ENCODE results near the gene SPEM3.

The SPEM3 gene

DNA sequence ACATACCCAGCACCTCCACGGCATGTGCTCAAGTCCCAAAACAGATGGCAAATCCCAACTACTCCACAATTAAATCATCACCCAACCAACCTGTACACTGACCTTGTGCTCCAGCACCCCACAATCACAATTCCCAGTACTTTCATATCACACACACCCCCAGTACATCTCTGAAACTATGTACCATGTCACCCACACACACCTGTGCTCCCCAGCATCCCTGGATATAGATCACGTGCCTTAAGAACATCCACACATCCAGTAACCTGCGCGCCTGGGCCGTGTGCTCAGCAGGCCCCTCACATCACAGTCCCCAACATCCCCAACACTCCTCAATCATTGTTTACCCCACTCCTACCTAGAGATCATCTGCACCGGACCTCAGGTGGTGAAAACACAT, 18.9 kb upstream of the SPEM3 start:
- no peak overlapping the region for H3K27ac ChIP-seq
- no peak for TF ChIP-seq ZFX (IDR thresholded peaks at IDR 0.05; ENCODE audit: borderline replicate concordance)
- TF ChIP-seq, protein P1, sequence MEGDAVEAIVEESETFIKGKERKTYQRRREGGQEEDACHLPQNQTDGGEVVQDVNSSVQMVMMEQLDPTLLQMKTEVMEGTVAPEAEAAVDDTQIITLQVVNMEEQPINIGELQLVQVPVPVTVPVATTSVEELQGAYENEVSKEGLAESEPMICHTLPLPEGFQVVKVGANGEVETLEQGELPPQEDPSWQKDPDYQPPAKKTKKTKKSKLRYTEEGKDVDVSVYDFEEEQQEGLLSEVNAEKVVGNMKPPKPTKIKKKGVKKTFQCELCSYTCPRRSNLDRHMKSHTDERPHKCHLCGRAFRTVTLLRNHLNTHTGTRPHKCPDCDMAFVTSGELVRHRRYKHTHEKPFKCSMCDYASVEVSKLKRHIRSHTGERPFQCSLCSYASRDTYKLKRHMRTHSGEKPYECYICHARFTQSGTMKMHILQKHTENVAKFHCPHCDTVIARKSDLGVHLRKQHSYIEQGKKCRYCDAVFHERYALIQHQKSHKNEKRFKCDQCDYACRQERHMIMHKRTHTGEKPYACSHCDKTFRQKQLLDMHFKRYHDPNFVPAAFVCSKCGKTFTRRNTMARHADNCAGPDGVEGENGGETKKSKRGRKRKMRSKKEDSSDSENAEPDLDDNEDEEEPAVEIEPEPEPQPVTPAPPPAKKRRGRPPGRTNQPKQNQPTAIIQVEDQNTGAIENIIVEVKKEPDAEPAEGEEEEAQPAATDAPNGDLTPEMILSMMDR (IDR thresholded peaks at IDR 0.05): no peak

DNA sequence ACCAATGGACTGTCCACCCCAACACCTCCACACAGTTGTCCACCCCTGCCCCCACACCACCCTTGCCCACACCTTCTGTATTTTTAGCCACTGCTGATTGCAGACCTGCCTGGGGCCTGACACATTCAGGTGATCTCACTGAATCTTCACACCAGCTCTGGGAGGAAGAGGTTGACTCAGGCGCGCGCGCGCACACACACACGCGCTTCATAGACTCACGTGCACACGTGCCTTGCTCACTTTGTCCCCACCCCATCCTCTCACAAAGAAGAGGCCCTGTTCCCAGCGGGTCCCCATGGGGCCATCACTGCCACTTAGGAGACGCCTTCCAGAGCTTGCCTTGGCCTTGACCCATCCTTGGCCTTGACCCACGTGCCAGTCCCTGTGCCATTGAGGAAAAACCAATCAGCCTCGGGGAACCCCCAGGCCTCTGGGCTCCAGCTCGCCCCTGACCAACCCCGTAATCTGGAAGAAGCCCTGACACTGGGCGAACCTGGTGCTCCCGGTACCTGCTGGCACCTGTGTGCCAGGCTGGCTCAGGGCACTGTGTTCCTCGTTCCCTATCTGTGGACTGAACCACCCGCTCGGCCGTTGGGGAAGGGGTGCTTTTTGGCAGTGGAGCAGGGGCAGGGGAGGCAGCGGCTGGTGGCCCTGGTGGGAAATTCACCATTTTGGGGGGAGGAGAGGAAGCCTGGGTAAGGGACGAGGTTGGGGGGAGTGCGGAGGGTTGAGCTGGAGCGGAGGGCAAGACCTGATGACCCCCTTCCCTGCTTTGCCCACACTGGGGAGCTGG, 17.8 kb upstream of the SPEM3 start:
- no peak overlapping the region for H3K27ac ChIP-seq
- TF ChIP-seq, protein P1 (IDR thresholded peaks at IDR 0.05): no peak
- TF ChIP-seq ZFX (IDR thresholded peaks at IDR 0.05; ENCODE audit: borderline replicate concordance): no peak

- TF ChIP-seq ZFX (IDR thresholded peaks at IDR 0.05; ENCODE audit: borderline replicate concordance): no peak
- TF ChIP-seq, protein P1 (IDR thresholded peaks at IDR 0.05): no peak
- H3K27ac ChIP-seq: no peak overlapping the region
Measured at GRCh38 chr17:7411427-7411750, 17.3 kb upstream of the SPEM3 start.

DNA sequence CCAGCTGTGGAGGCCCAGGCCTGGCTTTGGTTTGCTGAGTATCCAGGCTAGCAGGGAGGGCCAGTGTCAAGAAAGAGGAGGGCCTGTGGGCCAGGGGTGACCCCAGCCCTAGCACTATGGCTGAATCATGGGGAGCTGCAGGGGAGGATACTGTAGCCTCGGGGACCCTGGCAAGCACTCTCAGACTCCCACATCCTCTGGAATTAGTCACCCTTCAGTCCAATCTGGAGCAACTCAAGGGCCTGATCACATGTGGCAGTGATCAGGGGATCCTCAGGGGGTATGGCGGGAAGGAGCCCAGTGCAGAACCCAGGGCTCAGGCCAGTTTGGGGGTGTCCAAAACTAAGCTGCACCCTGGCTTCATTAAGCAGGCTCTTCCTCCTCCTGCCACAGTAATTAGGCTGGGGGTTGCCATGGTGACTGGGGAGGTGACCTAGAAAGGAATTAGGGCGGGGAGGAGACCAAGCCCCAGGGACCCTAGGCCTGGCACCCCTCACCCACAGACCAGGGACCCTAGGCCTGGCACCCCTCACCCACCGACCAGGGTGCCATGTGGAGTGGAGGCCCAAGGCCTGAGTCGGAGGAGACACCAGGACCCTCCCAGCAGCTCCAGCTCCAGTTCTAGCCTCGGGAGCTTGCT, 15.2 kb upstream of the SPEM3 start:
- TF ChIP-seq, protein P1 (IDR thresholded peaks at IDR 0.05): no peak
- no peak for TF ChIP-seq ZFX (IDR thresholded peaks at IDR 0.05; ENCODE audit: borderline replicate concordance)
- no peak overlapping the region for H3K27ac ChIP-seq

DNA sequence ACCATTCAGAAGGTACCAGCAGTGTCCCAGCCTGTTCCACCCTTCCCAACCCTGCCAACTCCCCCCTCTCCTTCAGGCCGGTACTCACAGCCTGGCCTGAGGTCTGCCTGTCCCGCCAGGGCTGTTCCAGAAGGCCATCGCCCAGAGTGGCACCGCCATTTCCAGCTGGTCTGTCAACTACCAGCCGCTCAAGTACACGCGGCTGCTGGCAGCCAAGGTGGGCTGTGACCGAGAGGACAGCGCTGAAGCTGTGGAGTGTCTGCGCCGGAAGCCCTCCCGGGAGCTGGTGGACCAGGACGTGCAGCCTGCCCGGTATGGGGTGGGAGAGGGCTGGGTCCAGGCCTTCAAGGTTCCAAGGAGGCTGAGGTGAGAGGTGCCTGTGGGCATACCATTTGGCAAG, 13.8 kb upstream of the SPEM3 start:
- no peak for TF ChIP-seq ZFX (IDR thresholded peaks at IDR 0.05; ENCODE audit: borderline replicate concordance)
- TF ChIP-seq, protein P1 (IDR thresholded peaks at IDR 0.05): no peak
- no peak overlapping the region for H3K27ac ChIP-seq

- no peak for TF ChIP-seq ZFX (IDR thresholded peaks at IDR 0.05; ENCODE audit: borderline replicate concordance)
- TF ChIP-seq, protein P1 (IDR thresholded peaks at IDR 0.05): no peak
Measured at GRCh38 chr17:7415784-7416183, 12.9 kb upstream of the SPEM3 start.

DNA sequence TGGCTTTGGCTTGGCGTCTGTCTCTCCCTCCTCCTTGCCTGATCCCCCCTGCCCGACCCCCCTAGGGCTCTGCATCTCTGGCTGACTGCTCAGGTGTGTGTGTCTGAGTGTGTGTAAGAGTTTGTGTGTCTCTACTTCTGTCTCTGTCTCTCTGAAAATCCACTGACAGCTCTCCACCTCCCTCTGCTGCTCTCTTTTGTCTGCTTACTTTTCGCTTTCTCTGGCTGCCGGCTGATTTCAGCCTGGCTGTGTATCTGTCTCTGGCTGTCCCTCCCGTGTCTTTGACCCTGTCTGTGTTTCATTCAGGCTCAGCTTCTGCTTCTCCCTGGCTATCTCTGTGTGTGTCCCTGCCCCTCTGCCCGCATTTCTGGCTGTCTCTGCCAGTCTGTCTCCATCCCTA, 12.3 kb upstream of the SPEM3 start:
- TF ChIP-seq ZFX (IDR thresholded peaks at IDR 0.05; ENCODE audit: borderline replicate concordance): no peak
- TF ChIP-seq, protein P1 (IDR thresholded peaks at IDR 0.05): no peak
- no peak overlapping the region for H3K27ac ChIP-seq

More at GRCh38 chr17:7415784-7416183, 12.9 kb upstream of the SPEM3 start:
- no peak overlapping the region for H3K27ac ChIP-seq

All from 22Rv1 (cell line).